Activated naive CD8-positive, alpha-beta T cell treated with anti-CD3 and anti-CD28 coated beads, Interleukin-2, amount 10 ng/mL, durations not matched to agents 7 days and 5 days (primary cell): Measurements from ENCODE around the gene KRTAP5-2. TPM values are rescaled to one million over a fixed set of nuclear protein-coding genes. Genes with fewer than 3 reads are reported as not detected.

Source experiments
- ATAC-seq: fragments of 150-1000 bp; cut with Tn5 transposase; one replicate; pipeline ENCODE4 v1.10.0; 2021; ENCODE audit warnings: low read depth, moderate library complexity
- POLR2A ChIA-PET: fragments of 350-600 bp; sonication (Branson Sonifier 250); formaldehyde crosslinking; loops from one replicate; lab custom pipeline; 2021; ENCODE audit warnings: antibody characterized with exemption; lab: Charles Lee
- DNase-seq: peaks from one replicate; pipeline ENCODE4 v3.0.0; 2021
- H3K27ac Mint-ChIP-seq: one replicate; pipeline ENCODE4 v1.8.0; 2022; ENCODE audit warnings: mild to moderate bottlenecking, mixed read lengths
- H3K27me3 Mint-ChIP-seq: one replicate; pipeline ENCODE4 v1.8.0; 2022; ENCODE audit warnings: mild to moderate bottlenecking, moderate library complexity, mixed read lengths
- H3K36me3 Mint-ChIP-seq: one replicate; pipeline ENCODE4 v1.8.0; 2021; ENCODE audit warnings: mild to moderate bottlenecking, mixed read lengths
- H3K4me1 Mint-ChIP-seq: one replicate; pipeline ENCODE4 v1.8.0; 2021; ENCODE audit warnings: mixed read lengths
- H3K4me3 Mint-ChIP-seq: one replicate; pipeline ENCODE4 v1.8.0; 2022; ENCODE audit warnings: mild to moderate bottlenecking, moderate library complexity, mixed read lengths
- H3K9me3 Mint-ChIP-seq: one replicate; pipeline ENCODE4 v1.8.0; 2021; ENCODE audit warnings: mixed read lengths
- total RNA-seq, 2 experiments: library from RNA; stranded (reverse); gene quantifications; one replicate each; pipeline ENCODE4 v1.2.3, GENCODE V29; 2021

Gene KRTAP5-2
- total RNA-seq, 2 experiments from 2014 or later: not detected

DNA sequence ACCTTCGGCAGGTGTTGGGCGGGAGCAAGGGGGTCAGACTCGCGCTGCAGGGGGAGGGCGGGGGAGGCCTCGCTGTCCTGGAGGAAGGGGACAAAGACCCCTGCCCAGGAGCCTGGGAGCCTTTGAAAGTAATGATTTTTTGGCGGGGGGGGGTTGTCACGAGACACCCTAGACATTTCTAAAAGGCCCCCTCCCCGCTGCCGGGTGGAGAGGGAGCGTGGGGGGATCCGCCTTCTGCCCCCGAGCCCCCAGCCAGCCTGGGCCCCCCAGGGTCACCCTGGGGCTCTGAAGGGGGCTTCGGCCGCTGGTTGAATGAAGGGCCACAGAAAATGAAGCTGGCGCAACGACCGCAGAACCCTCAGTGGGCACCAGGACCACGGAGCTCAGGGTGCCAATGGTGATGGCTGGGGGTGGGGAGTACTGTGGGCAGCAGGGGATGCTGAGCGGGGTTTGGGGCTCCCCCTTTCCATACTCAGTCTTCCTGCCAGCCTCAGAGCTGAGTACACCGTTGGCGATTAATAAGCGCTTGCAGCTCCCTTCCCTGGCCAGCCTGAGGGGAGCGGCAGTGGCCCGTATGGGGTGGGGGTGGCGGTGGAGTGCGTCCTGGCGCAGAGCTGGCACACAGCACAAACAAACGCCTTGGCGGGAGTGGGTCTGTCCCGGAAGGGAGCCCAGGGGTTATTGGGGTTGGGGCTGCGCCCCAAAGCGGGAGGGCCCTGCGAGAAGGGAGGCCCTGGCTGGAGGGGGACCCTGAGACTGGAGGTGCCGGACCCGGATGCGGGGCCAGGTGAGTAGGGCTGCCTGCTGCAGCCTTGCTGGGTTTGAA lies 24.8 kb downstream of the KRTAP5-2 start:
- POLR2A ChIA-PET: interaction anchor here (0.9 to 1.1 kb wide), 2 partner anchors 26 to 311 kb away, joined by 4 read pairs; no protein-coding TSS in a partner anchor
- no peaks in the 10 kb centered on the region for H3K9me3 Mint-ChIP-seq
- no peak overlapping the region for H3K4me3 Mint-ChIP-seq
- peak; percentile 54 for DNase-seq
- no peaks in the 10 kb centered on the region for H3K4me1 Mint-ChIP-seq
- ATAC-seq: no peak
- H3K27ac Mint-ChIP-seq: no peak overlapping the region
- no peaks in the 10 kb centered on the region for H3K36me3 Mint-ChIP-seq
- peaks cover 30% of the 10 kb centered on the region for H3K27me3 Mint-ChIP-seq

DNA sequence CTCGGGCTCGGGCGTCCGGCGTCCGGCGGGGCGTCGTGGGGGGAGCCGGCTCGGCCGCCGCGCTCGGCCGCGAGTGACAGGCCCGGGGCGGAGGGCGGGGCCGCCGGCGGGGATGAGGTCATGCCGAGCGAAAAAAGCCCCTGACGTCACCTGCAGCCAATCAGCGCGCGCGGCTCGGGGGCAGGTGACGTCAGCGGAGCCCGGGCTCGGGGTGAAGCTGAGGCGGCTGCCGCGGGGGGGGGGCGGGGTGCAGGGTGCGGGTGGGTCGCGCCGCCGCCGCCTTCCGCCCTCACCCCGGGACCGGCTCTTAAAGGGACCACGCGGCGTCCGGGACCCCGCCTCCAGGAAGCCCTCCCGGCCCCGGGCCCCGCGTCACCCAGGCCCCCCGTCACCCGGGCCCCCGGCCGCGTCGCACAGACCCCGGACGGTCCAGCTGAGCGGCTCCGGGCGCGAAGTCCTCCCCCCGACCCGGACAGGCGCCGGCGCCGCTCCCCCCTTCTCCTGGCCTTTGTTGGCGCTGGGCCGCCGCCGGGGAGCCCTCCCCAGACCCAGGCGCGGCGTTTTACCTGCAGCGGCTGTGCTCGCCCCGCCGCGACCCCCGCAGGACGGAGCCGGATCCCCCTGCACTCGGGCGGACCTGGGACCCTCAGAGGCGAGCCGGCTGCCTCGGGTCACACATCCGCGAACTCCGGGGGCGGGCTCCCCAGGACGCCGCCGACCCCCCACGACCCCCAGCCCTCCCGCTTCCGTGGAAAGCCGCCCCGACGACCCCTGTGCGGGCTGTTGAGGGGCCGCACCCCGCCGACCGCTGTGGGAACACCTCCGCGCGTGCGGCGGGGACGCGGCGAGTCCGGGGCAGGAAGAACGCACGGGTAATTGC lies 25.7 kb downstream of the KRTAP5-2 start, which contains the start of gene DUSP8:
Gene DUSP8, minus strand, starts transcription at position 75 of the 880 bp plus-strand sequence. CDS start 6,445 bp downstream, outside the sequence.
- Mint-ChIP-seq H3K4me3 (no peak within 1 kb of the TSS), H3K4me1 (no peaks in the 10 kb centered on the region), H3K27ac (no peak within 1 kb of the TSS), H3K36me3 (no peaks in the 10 kb centered on the region), H3K27me3 (peaks cover 28% of the 10 kb centered on the region), H3K9me3 (no peaks in the 10 kb centered on the region)
- ATAC-seq (peak; percentile 78), DNase-seq (peak; percentile 93)
- POLR2A ChIA-PET: interaction anchor here (1.1 kb wide), 1 partner anchor 310 kb away, joined by 4 read pairs; no protein-coding TSS in a partner anchor

GRCh38 chr11:1571760-1572196 lies 26.3 kb downstream of the KRTAP5-2 start:
- ATAC-seq: peak; percentile 6
- Mint-ChIP-seq H3K4me3 (no peak overlapping the region), H3K27ac (no peak overlapping the region), H3K4me1 (no peaks in the 10 kb centered on the region), H3K36me3 (no peaks in the 10 kb centered on the region), H3K27me3 (peaks cover 28% of the 10 kb centered on the region), H3K9me3 (no peaks in the 10 kb centered on the region)
- no peak for DNase-seq
- POLR2A ChIA-PET: no interaction called here

DNA sequence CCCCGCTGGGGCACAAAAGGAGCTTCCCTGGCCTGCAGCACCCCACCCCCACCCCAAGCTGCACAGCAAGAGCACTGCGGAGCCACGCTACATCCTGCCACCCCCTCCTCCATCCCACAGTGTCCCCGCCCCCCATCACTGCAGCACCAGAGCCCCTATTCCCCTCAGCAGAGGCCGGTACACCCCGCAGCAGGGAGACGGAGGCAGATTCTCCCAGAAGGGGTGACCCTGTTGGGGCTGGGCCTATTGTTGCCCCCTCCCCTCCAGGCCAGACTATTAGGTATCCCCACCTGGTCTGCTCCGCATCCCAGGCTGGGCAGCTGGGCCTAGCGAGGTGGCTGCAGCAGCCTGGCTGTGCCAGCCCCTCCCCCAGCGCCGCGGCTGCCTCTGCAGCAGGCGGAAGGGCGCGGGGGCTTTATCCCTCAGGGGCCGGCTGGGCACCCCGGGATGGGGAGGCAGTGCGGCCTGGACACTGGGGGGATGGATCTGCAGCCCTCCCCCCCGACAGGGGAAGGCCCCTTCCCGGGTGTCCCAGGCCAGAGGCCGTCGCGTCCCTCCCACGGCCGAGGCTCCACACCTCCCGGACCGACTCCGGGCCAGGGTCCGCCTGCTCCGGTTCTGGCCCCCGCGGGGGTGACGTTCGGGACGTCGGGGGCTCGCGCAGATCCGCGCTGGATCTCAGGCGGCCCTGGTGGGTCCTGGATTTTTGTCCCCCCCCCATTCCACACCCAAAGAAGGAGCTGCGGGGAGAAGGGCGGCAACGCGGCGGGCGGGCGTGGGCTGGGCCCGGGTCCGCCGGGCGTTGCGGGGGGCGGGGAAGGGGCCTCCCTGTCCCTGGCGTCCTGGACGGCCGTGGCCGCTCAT lies 27.0 kb downstream of the KRTAP5-2 start:
- Mint-ChIP-seq H3K27me3 (peaks cover 28% of the 10 kb centered on the region), H3K27ac (no peak overlapping the region), H3K4me3 (peak overlapping the region; percentile 48), H3K36me3 (no peaks in the 10 kb centered on the region), H3K4me1 (no peaks in the 10 kb centered on the region), H3K9me3 (no peaks in the 10 kb centered on the region)
- DNase-seq: peak; percentile 45
- POLR2A ChIA-PET: no interaction called here
- no peak for ATAC-seq

DNA sequence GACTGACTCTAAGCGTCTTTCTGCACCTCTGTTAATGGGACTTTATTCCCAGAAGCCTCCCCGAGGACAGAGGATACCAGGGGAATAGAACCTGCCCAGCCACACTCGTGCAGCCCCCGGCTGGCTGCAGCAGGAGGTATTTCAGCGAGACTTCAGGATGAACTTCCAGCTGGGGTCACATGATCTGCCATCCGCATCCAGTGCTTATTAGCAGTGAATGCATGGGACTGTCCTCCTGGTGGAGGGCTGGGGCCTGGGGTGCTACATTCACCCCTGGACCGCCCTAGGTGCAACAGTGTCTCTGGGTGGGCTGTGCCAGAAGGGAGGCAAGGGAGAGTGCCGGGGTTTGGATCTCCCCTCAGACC lies 27.6 kb downstream of the KRTAP5-2 start:
- Mint-ChIP-seq H3K4me3 (peak overlapping the region; percentile 48), H3K27ac (no peak overlapping the region), H3K4me1 (no peaks in the 10 kb centered on the region), H3K9me3 (no peaks in the 10 kb centered on the region), H3K27me3 (peaks cover 28% of the 10 kb centered on the region), H3K36me3 (no peaks in the 10 kb centered on the region)
- ATAC-seq: no peak
- no peak for DNase-seq
- POLR2A ChIA-PET: no interaction called here

DNA sequence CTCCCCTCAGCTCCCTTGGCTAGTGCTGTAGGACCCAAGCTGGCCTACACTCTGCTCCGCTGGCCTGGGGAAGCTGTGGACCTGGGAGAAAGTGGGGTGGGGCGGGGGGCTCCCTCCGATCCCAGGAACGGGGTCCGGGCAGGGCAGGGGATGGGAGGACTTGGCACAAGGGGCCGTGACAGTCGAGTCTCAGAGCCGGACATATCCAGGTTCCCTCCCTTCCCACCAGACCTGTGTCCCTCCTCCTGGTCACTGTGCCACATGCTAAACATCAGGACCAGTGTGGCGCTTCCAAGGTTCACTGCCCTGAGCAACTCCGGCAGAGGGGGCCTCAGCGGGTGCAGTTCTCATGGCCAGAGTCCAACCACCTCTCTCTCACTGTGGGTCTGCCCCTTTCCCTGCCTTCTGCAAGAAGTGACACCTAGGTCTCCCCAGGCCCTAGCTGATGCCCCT lies 28.1 kb downstream of the KRTAP5-2 start:
- no peaks in the 10 kb centered on the region for H3K36me3 Mint-ChIP-seq
- no peaks in the 10 kb centered on the region for H3K9me3 Mint-ChIP-seq
- H3K4me1 Mint-ChIP-seq: no peaks in the 10 kb centered on the region
- no peak overlapping the region for H3K27ac Mint-ChIP-seq
- DNase-seq (no peak), ATAC-seq (no peak)
- no peak overlapping the region for H3K4me3 Mint-ChIP-seq
- POLR2A ChIA-PET: no interaction called here
- H3K27me3 Mint-ChIP-seq: peaks cover 26% of the 10 kb centered on the region

- ATAC-seq: no peak
- no peaks in the 10 kb centered on the region for H3K9me3 Mint-ChIP-seq
- POLR2A ChIA-PET: no interaction called here
- H3K27ac Mint-ChIP-seq: no peak overlapping the region
- peaks cover 23% of the 10 kb centered on the region for H3K27me3 Mint-ChIP-seq
- H3K36me3 Mint-ChIP-seq: no peaks in the 10 kb centered on the region
- DNase-seq: no peak
- H3K4me1 Mint-ChIP-seq: no peaks in the 10 kb centered on the region
- H3K4me3 Mint-ChIP-seq: no peak overlapping the region
Observed at GRCh38 chr11:1569251-1569780, 28.8 kb downstream of the KRTAP5-2 start.

- no peaks in the 10 kb centered on the region for H3K36me3 Mint-ChIP-seq
- ATAC-seq: no peak
- H3K27me3 Mint-ChIP-seq: peaks cover 16% of the 10 kb centered on the region
- H3K27ac Mint-ChIP-seq: no peak overlapping the region
- H3K4me1 Mint-ChIP-seq: no peaks in the 10 kb centered on the region
- no peak overlapping the region for H3K4me3 Mint-ChIP-seq
- no peaks in the 10 kb centered on the region for H3K9me3 Mint-ChIP-seq
- no peak for DNase-seq
- POLR2A ChIA-PET: no interaction called here
Observed at GRCh38 chr11:1568441-1568911, 29.6 kb downstream of the KRTAP5-2 start.

DNA sequence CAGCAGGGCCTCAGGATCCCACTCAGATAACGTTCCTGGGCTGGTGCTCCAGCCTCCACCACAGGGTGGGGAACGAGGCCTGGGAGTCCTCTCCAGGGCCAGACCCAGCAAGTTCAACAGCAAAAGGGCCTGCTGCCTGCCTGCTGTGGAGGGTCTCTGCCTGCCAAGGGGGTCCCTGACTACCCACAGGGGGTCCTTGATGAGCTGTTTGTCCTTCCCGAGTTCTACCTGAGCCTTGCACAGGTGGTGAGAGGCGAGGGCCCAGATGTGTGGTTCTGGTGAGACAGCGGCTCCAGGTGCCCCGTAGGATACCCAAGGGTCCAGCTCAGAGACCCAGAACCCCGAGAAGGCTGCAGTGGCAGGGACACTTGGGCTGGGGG lies 30.4 kb downstream of the KRTAP5-2 start:
- POLR2A ChIA-PET: no interaction called here
- Mint-ChIP-seq H3K27me3 (peaks cover 13% of the 10 kb centered on the region), H3K4me1 (no peaks in the 10 kb centered on the region), H3K36me3 (no peaks in the 10 kb centered on the region), H3K27ac (no peak overlapping the region), H3K4me3 (no peak overlapping the region), H3K9me3 (no peaks in the 10 kb centered on the region)
- ATAC-seq (no peak), DNase-seq (no peak)

- no peak overlapping the region for H3K27ac Mint-ChIP-seq
- ATAC-seq (no peak), DNase-seq (no peak)
- peaks cover 13% of the 10 kb centered on the region for H3K27me3 Mint-ChIP-seq
- no peaks in the 10 kb centered on the region for H3K9me3 Mint-ChIP-seq
- H3K36me3 Mint-ChIP-seq: no peaks in the 10 kb centered on the region
- H3K4me3 Mint-ChIP-seq: no peak overlapping the region
- H3K4me1 Mint-ChIP-seq: no peaks in the 10 kb centered on the region
- POLR2A ChIA-PET: no interaction called here
Observed at GRCh38 chr11:1567052-1567720, 30.9 kb downstream of the KRTAP5-2 start.

DNA sequence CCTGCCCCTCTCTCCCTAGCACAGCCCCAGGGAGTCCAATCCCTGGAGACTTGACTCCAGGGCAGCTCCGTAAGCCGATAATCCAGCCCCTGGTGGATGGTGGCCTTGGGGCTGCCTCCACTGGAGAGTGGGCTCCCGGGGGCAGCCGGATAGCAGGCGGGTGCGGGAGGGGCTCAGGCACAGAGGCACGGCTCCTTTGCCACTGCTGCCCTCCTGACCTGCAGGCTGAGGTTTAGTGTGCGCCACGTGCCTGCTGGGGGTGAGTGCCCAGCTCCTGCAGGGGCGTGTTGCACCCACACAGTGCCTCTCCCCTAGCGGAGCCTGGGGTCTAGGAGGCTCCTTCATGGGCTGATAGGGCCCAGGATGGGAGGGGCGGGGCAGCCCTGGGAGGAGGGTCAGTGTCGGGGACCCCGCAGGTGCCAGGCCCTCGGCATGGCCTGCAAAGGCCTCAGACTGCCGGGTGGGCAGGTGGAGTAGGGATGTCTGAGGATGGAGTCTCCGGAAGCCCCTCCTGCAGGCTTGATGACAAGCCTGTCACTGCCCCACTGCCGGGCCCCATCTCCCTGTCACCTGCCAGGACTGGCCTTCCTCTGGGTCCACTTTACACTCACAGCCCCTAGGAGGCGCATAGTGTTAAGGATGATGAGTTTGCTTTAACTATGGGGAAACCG lies 31.6 kb downstream of the KRTAP5-2 start:
- Mint-ChIP-seq H3K27ac (no peak overlapping the region), H3K4me1 (no peaks in the 10 kb centered on the region), H3K27me3 (peaks cover 13% of the 10 kb centered on the region), H3K9me3 (no peaks in the 10 kb centered on the region), H3K4me3 (no peak overlapping the region), H3K36me3 (no peaks in the 10 kb centered on the region)
- POLR2A ChIA-PET: no interaction called here
- DNase-seq: no peak
- ATAC-seq: no peak

DNA sequence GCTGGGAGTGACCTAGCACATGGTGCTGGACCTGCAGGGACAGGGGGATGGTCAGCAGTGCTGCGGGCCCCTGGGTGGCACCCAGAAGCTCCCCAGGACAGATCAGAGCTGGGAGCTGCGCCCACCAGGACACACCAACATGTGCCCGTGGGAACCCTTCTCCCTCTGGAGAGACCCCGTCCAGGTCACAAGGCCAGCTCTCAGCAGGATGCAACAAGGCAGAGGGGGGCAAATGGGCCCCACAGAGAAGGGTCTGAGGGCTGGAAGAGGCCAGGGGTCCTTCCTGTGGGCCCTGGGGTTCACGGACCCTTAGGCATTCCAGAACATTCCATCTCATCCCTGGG lies 32.2 kb downstream of the KRTAP5-2 start:
- H3K27me3 Mint-ChIP-seq: peaks cover 12% of the 10 kb centered on the region
- no peaks in the 10 kb centered on the region for H3K9me3 Mint-ChIP-seq
- POLR2A ChIA-PET: no interaction called here
- no peak overlapping the region for H3K27ac Mint-ChIP-seq
- H3K4me3 Mint-ChIP-seq: no peak overlapping the region
- no peaks in the 10 kb centered on the region for H3K4me1 Mint-ChIP-seq
- DNase-seq (no peak), ATAC-seq (no peak)
- H3K36me3 Mint-ChIP-seq: no peaks in the 10 kb centered on the region
